NCI-H128 (cell line): ENCODE measurements around the gene CXCR6.
"Not testable (repeated sequence)": the region's sequence is repeated elsewhere in the genome, so short reads cannot be mapped to it uniquely, and the experiment has no call there.

Source experiments
- DNase-seq: peaks from one replicate; lab custom pipeline; 2025; ENCODE audit not compliant: unreplicated experiment; lab: John Stamatoyannopoulos, UW

CXCR6 gene

GRCh38 chr3:45986303-45986982, 43.2 kb downstream of the CXCR6 start:
- no peak for DNase-seq

GRCh38 chr3:45987368-45988291, 44.4 kb downstream of the CXCR6 start:
- DNase-seq = no peak

- DNase-seq = no peak
Observed at GRCh38 chr3:45988362-45988761, 45.1 kb downstream of the CXCR6 start.

- DNase-seq = no peak
Observed at GRCh38 chr3:45988804-45989203, 45.5 kb downstream of the CXCR6 start.

- DNase-seq = no peak
Observed at GRCh38 chr3:45990181-45990580, 46.9 kb downstream of the CXCR6 start.

- DNase-seq = no peak
Observed at GRCh38 chr3:45991341-45991740, 48.1 kb downstream of the CXCR6 start.

GRCh38 chr3:45992133-45992729, 49.0 kb downstream of the CXCR6 start:
- DNase-seq = no peak

GRCh38 chr3:45992821-45993221, 49.6 kb downstream of the CXCR6 start:
- no peak for DNase-seq

- DNase-seq = no peak
Observed at GRCh38 chr3:45993421-45994027, 50.3 kb downstream of the CXCR6 start.

- DNase-seq = peak; percentile 15
Observed at GRCh38 chr3:45994419-45995235, 51.4 kb downstream of the CXCR6 start.

GRCh38 chr3:45995236-45996192, 52.2 kb downstream of the CXCR6 start, which contains the start of gene FYCO1:
TSS of gene FYCO1 (minus strand) at chr3:45995824. CDS start at chr3:45984910, 10,914 bp downstream.
- DNase-seq = peak; percentile 37

- not testable (repeated sequence) for DNase-seq
Observed at GRCh38 chr3:45997499-45997898, 54.2 kb downstream of the CXCR6 start.

GRCh38 chr3:45997942-45998341, 54.7 kb downstream of the CXCR6 start:
- DNase-seq = no peak
